ENCODE results near the gene SLC20A1.
"Not testable (repeated sequence)": the region's sequence is repeated elsewhere in the genome, so short reads cannot be mapped to it uniquely, and the experiment has no call there.

The SLC20A1 gene

GRCh38 chr2:112645310-112646101 is at the start of gene SLC20A1:
Gene SLC20A1, plus strand, starts transcription at chr2:112645939. Its CDS starts 890 bp downstream, at chr2:112646829.
- peak; percentile 90 to 91 for DNase-seq

- no peak for DNase-seq
These were observed 48.0 kb upstream of the SLC20A1 start for GRCh38 chr2:112597537-112598322.

- no peak for DNase-seq
These were observed 45.1 kb upstream of the SLC20A1 start for GRCh38 chr2:112600634-112601033.

- DNase-seq, result no peak
These were observed 44.0 kb upstream of the SLC20A1 start for GRCh38 chr2:112601754-112602153.

- DNase-seq, result no peak
These were observed 42.8 kb upstream of the SLC20A1 start for GRCh38 chr2:112602917-112603316.

- no peak for DNase-seq
These were observed 42.0 kb upstream of the SLC20A1 start for GRCh38 chr2:112603731-112604130.

- DNase-seq, result no peak
These were observed 40.8 kb upstream of the SLC20A1 start for GRCh38 chr2:112604952-112605351.

GRCh38 chr2:112605926-112606325 is 39.8 kb upstream of the SLC20A1 start:
- no peak for DNase-seq

GRCh38 chr2:112606547-112606946 is 39.2 kb upstream of the SLC20A1 start:
- no peak for DNase-seq

GRCh38 chr2:112607680-112608438 is 37.9 kb upstream of the SLC20A1 start:
- DNase-seq, result no peak

- DNase-seq, result not testable (repeated sequence)
These were observed 36.4 kb upstream of the SLC20A1 start for GRCh38 chr2:112609320-112609719.

GRCh38 chr2:112612283-112612682 is 33.5 kb upstream of the SLC20A1 start:
- not testable (repeated sequence) for DNase-seq

GRCh38 chr2:112614201-112614840 is 31.4 kb upstream of the SLC20A1 start:
- DNase-seq, result no peak

GRCh38 chr2:112615051-112615450 is 30.7 kb upstream of the SLC20A1 start:
- DNase-seq, result no peak

- DNase-seq, result not testable (repeated sequence)
These were observed 29.9 kb upstream of the SLC20A1 start for GRCh38 chr2:112615798-112616197.

- DNase-seq, result no peak
These were observed 27.4 kb upstream of the SLC20A1 start for GRCh38 chr2:112618383-112618782.

GRCh38 chr2:112621790-112622527 is 23.8 kb upstream of the SLC20A1 start:
- DNase-seq, result no peak

GRCh38 chr2:112622528-112622849 is 23.2 kb upstream of the SLC20A1 start:
- peak; percentile 33 to 35 for DNase-seq

- DNase-seq, result peak in 1 of 2 experiments; percentile 22
These were observed 21.6 kb upstream of the SLC20A1 start for GRCh38 chr2:112623913-112624777.

GRCh38 chr2:112625474-112626114 is 20.1 kb upstream of the SLC20A1 start:
- DNase-seq, result no peak
